GM15510 (cell line): ENCODE data around the gene RAPGEF5.

Experiments
- POLR2A ChIP-seq: IDR thresholded peaks from 3 replicates; pipeline ENCODE4 v1.6.1; 2011; ENCODE audit warnings: borderline replicate concordance; ENCODE audit not compliant: insufficient read length; ENCODE audit errors: extremely low read depth

Gene RAPGEF5

GRCh38 chr7:22387583-22387982 lies 30.6 kb upstream of the RAPGEF5 start:
- no peak for TF ChIP-seq POLR2A

- no peak for TF ChIP-seq POLR2A
Observed at GRCh38 chr7:22386865-22387264, 29.9 kb upstream of the RAPGEF5 start.

GRCh38 chr7:22386206-22386858 lies 29.4 kb upstream of the RAPGEF5 start:
- no peak for TF ChIP-seq POLR2A

GRCh38 chr7:22385326-22385725 lies 28.4 kb upstream of the RAPGEF5 start:
- TF ChIP-seq POLR2A: no peak

GRCh38 chr7:22380333-22380732 lies 23.4 kb upstream of the RAPGEF5 start:
- no peak for TF ChIP-seq POLR2A

GRCh38 chr7:22378199-22378980 lies 21.4 kb upstream of the RAPGEF5 start:
- no peak for TF ChIP-seq POLR2A

GRCh38 chr7:22377703-22378102 lies 20.7 kb upstream of the RAPGEF5 start:
- no peak for TF ChIP-seq POLR2A

- no peak for TF ChIP-seq POLR2A
Observed at GRCh38 chr7:22375359-22376048, 18.6 kb upstream of the RAPGEF5 start.

GRCh38 chr7:22373911-22374310 lies 17.0 kb upstream of the RAPGEF5 start:
- TF ChIP-seq POLR2A: no peak

GRCh38 chr7:22373388-22373787 lies 16.4 kb upstream of the RAPGEF5 start:
- TF ChIP-seq POLR2A: no peak

GRCh38 chr7:22372863-22373262 lies 15.9 kb upstream of the RAPGEF5 start:
- TF ChIP-seq POLR2A: no peak

- TF ChIP-seq POLR2A: no peak
Observed at GRCh38 chr7:22371878-22372277, 14.9 kb upstream of the RAPGEF5 start.

- no peak for TF ChIP-seq POLR2A
Observed at GRCh38 chr7:22364900-22365299, 7.9 kb upstream of the RAPGEF5 start.

GRCh38 chr7:22363756-22364422 lies 6.9 kb upstream of the RAPGEF5 start:
- no peak for TF ChIP-seq POLR2A

GRCh38 chr7:22361795-22362194 lies 4.8 kb upstream of the RAPGEF5 start:
- no peak for TF ChIP-seq POLR2A
